SK-N-SH treated with all-trans-retinoic acid at 6 μM for 48 hours (cell line): ENCODE results near the gene TRIM2.

Source experiments
- ATAC-seq: fragments of 200-7000 bp; cut with Tn5 transposase; 3 replicates; pipeline ENCODE4 v1.9.1; 2020; ENCODE audit warnings: mild to moderate bottlenecking, moderate library complexity
- ARNTL ChIP-seq: fragments of 450-650 bp; formaldehyde crosslinking; IDR thresholded peaks from 2 replicates; pipeline ENCODE4 v1.5.0; 2020; ENCODE audit warnings: low read depth, mild to moderate bottlenecking, moderate library complexity, borderline replicate concordance
- CREB5 ChIP-seq: fragments of 250-450 bp; sonication (Bioruptor Pico); IDR thresholded peaks from 2 replicates; pipeline ENCODE4 v1.5.1; 2020; ENCODE audit warnings: low read depth, mild to moderate bottlenecking, moderate library complexity
- CSDC2 ChIP-seq: fragments of 250-450 bp; sonication (Bioruptor Pico); IDR thresholded peaks from 2 replicates; pipeline ENCODE4 v1.5.0; 2020; ENCODE audit warnings: mild to moderate bottlenecking, moderate library complexity
- CSRNP3 ChIP-seq: fragments of 250-450 bp; sonication (Bioruptor Pico); IDR thresholded peaks from 2 replicates; pipeline ENCODE4 v1.5.1; 2021; ENCODE audit warnings: mild to moderate bottlenecking, moderate library complexity
- ISL1 ChIP-seq: fragments of 250-450 bp; sonication (Bioruptor Pico); IDR thresholded peaks from 2 replicates; pipeline ENCODE4 v2.1.2; 2022; ENCODE audit warnings: mild to moderate bottlenecking, moderate library complexity
- OSR1 ChIP-seq: fragments of 250-450 bp; sonication (Bioruptor Pico); IDR thresholded peaks from 2 replicates; pipeline ENCODE4 v1.8.0; 2022; ENCODE audit warnings: moderate library complexity, mild to moderate bottlenecking, inconsistent platforms
- PATZ1 ChIP-seq: fragments of 250-450 bp; sonication (Bioruptor Pico); IDR thresholded peaks from 2 replicates; pipeline ENCODE4 v1.8.0; 2020; ENCODE audit warnings: mild to moderate bottlenecking, moderate library complexity, borderline replicate concordance
- POU6F1 ChIP-seq: fragments of 250-450 bp; sonication (Bioruptor Pico); IDR thresholded peaks from 2 replicates; pipeline ENCODE4 v1.8.0; 2021; ENCODE audit warnings: low read depth, mild to moderate bottlenecking, moderate library complexity, borderline replicate concordance
- PPARA ChIP-seq: fragments of 250-450 bp; sonication (Bioruptor Pico); IDR thresholded peaks from 2 replicates; pipeline ENCODE4 v1.5.0; 2020; ENCODE audit warnings: mild to moderate bottlenecking, borderline replicate concordance
- RARB ChIP-seq: fragments of 250-450 bp; sonication (Bioruptor Pico); IDR thresholded peaks from 2 replicates; pipeline ENCODE4 v1.8.0; 2021; ENCODE audit warnings: mild to moderate bottlenecking, moderate library complexity
- SNAI2 ChIP-seq: fragments of 250-450 bp; sonication (Bioruptor Pico); IDR thresholded peaks from 2 replicates; pipeline ENCODE4 v1.5.0; 2020; ENCODE audit warnings: mild to moderate bottlenecking, moderate library complexity
- TCF4 ChIP-seq: fragments of 250-450 bp; sonication (Bioruptor Pico); IDR thresholded peaks from 2 replicates; pipeline ENCODE4 v1.8.0; 2021; ENCODE audit warnings: mild to moderate bottlenecking, moderate library complexity, borderline replicate concordance
- TOX ChIP-seq: fragments of 250-450 bp; sonication (Bioruptor Pico); IDR thresholded peaks from 2 replicates; pipeline ENCODE4 v1.8.0; 2021; ENCODE audit warnings: mild to moderate bottlenecking, moderate library complexity, borderline replicate concordance
- TSHZ2 ChIP-seq: fragments of 250-450 bp; sonication (Bioruptor Pico); IDR thresholded peaks from 2 replicates; pipeline ENCODE4 v1.5.0; 2020; ENCODE audit warnings: mild to moderate bottlenecking, moderate library complexity
- ZFP3 ChIP-seq: fragments of 250-450 bp; sonication (Bioruptor Pico); IDR thresholded peaks from 2 replicates; pipeline ENCODE4 v1.5.0; 2020; ENCODE audit warnings: mild to moderate bottlenecking, moderate library complexity
- ZNF565 ChIP-seq: fragments of 450-650 bp; formaldehyde crosslinking; conservative IDR thresholded peaks from 2 replicates; pipeline ENCODE4 v1.5.0; 2020; ENCODE audit warnings: low read depth, mild to moderate bottlenecking, moderate library complexity
- ZNF70 ChIP-seq: fragments of 450-650 bp; formaldehyde crosslinking; IDR thresholded peaks from 2 replicates; pipeline ENCODE4 v1.5.0; 2020; ENCODE audit warnings: mild to moderate bottlenecking, moderate library complexity
- ZNF8 ChIP-seq: fragments of 450-650 bp; formaldehyde crosslinking; IDR thresholded peaks from 2 replicates; pipeline ENCODE4 v1.5.0; 2020; ENCODE audit warnings: mild to moderate bottlenecking, moderate library complexity

Gene TRIM2

GRCh38 chr4:153209410-153209809 lies 5.2 kb downstream of the TRIM2 start (continued):
- no peak for TF ChIP-seq CSRNP3 (CRISPR knock-in tag)
- TF ChIP-seq PPARA = no peak

GRCh38 chr4:153210727-153211126 lies 6.5 kb downstream of the TRIM2 start:
- TF ChIP-seq POU6F1 (no peak), ZFP3 (CRISPR knock-in tag) (no peak), CSDC2 (CRISPR knock-in tag) (no peak), ZNF8 (no peak), RARB (CRISPR knock-in tag) (no peak), OSR1 (CRISPR knock-in tag) (no peak), ZNF565 (CRISPR knock-in tag) (no peak), ISL1 (CRISPR knock-in tag) (no peak), PATZ1 (CRISPR knock-in tag) (no peak), TOX (CRISPR knock-in tag) (no peak), SNAI2 (CRISPR knock-in tag) (no peak), TSHZ2 (no peak), CREB5 (CRISPR knock-in tag) (no peak), ZNF70 (CRISPR knock-in tag) (no peak), ARNTL (CRISPR knock-in tag) (no peak), TCF4 (CRISPR knock-in tag) (no peak), CSRNP3 (CRISPR knock-in tag) (no peak), PPARA (no peak)

GRCh38 chr4:153211986-153212728 lies 7.9 kb downstream of the TRIM2 start:
- TF ChIP-seq TOX (CRISPR knock-in tag) (no peak), SNAI2 (CRISPR knock-in tag) (no peak), ISL1 (CRISPR knock-in tag) (0 out of 2 replicates have a peak, but pooled peaks have one; percentile 11)

More at GRCh38 chr4:153210727-153211126, 6.5 kb downstream of the TRIM2 start:
- ATAC-seq = no peak

More at GRCh38 chr4:153211986-153212728, 7.9 kb downstream of the TRIM2 start:
- no peak; the same call in 2 of the 3 replicates for ATAC-seq
